Neural progenitor cell (in vitro differentiated cells): ENCODE results near the gene STK11IP. TPM values are rescaled to one million over a fixed set of nuclear protein-coding genes. Genes with fewer than 3 reads are reported as not detected.

Experiments
- DNase-seq: peaks from one replicate; pipeline ENCODE4 v3.0.0-alpha.2; 2016; ENCODE audit warnings: low spot score
- H2AFZ ChIP-seq: fragments of 200-600 bp; sonication (generic); replicated peaks from 2 replicates; pipeline ENCODE4 v1.6.1; 2016; ENCODE audit warnings: antibody characterized with exemption
- H3F3A ChIP-seq: fragments of 200-600 bp; sonication (generic); 2 replicates; pipeline ENCODE4 v1.6.1; 2016; ENCODE audit warnings: antibody characterized with exemption, low read depth
- H3K27ac ChIP-seq: fragments of 200-600 bp; sonication (generic); 2 replicates; pipeline ENCODE4 v1.5.1; 2016; ENCODE audit warnings: mild to moderate bottlenecking
- H3K27me3 ChIP-seq: fragments of 200-600 bp; sonication (generic); 2 replicates; pipeline ENCODE4 v1.6.1; 2016; ENCODE audit warnings: mild to moderate bottlenecking, moderate library complexity
- H3K36me3 ChIP-seq: fragments of 200-600 bp; sonication (generic); 2 replicates; pipeline ENCODE4 v1.5.1; 2016
- H3K4me1 ChIP-seq: fragments of 200-600 bp; sonication (generic); 2 replicates; pipeline ENCODE4 v1.6.1; 2016; ENCODE audit warnings: mixed run types
- H3K4me2 ChIP-seq: fragments of 200-600 bp; sonication (generic); 2 replicates; pipeline ENCODE4 v1.6.1; 2016
- H3K4me3 ChIP-seq: fragments of 200-600 bp; sonication (generic); 2 replicates; pipeline ENCODE4 v1.5.1; 2016
- H3K79me2 ChIP-seq: fragments of 200-600 bp; sonication (generic); 2 replicates; pipeline ENCODE4 v1.6.1; 2016; ENCODE audit warnings: low read depth
- H3K9ac ChIP-seq: fragments of 200-600 bp; sonication (generic); 2 replicates; pipeline ENCODE4 v1.6.1; 2016
- H3K9me3 ChIP-seq: fragments of 200-600 bp; sonication (generic); 2 replicates; pipeline ENCODE4 v1.5.1; 2016; ENCODE audit warnings: low read depth
- H4K20me1 ChIP-seq: fragments of 200-600 bp; sonication (generic); 2 replicates; pipeline ENCODE4 v1.6.1; 2016; ENCODE audit warnings: low read depth
- H3K27ac Mint-ChIP-seq: 3 replicates; pipeline ENCODE4 v1.8.0; 2021; ENCODE audit warnings: mixed read lengths
- H3K27me3 Mint-ChIP-seq: 2 replicates; pipeline ENCODE4 v1.8.0; 2022; ENCODE audit warnings: low read depth, mild to moderate bottlenecking, inconsistent platforms, moderate library complexity, mixed read lengths; ENCODE audit not compliant: insufficient read depth
- H3K36me3 Mint-ChIP-seq: 3 replicates; pipeline ENCODE4 v1.8.0; 2021; ENCODE audit warnings: mixed read lengths
- H3K4me1 Mint-ChIP-seq: 3 replicates; pipeline ENCODE4 v1.8.0; 2021; ENCODE audit warnings: mixed read lengths
- H3K4me3 Mint-ChIP-seq: 3 replicates; pipeline ENCODE4 v1.8.0; 2021; ENCODE audit warnings: mild to moderate bottlenecking, moderate library complexity, mixed read lengths
- H3K9me3 Mint-ChIP-seq: 3 replicates; pipeline ENCODE4 v1.8.0; 2020; ENCODE audit warnings: mixed read lengths
- EZH2 ChIP-seq: fragments of 200-600 bp; sonication (generic); IDR thresholded peaks from 2 replicates; pipeline ENCODE4 v1.6.1; 2017; ENCODE audit warnings: antibody characterized with exemption, mild to moderate bottlenecking, moderate library complexity
- EZH2phosphoT487 ChIP-seq: fragments of 200-600 bp; sonication (generic); IDR thresholded peaks from 2 replicates; pipeline ENCODE4 v1.6.1; 2017; ENCODE audit warnings: antibody characterized with exemption
- total RNA-seq: library from RNA; depleted of rRNA; stranded (reverse); fragments of >200 nt; gene quantifications from 2 replicates; pipeline ENCODE4 v1.2.3, GENCODE V29; 2015; ENCODE audit warnings: low replicate concordance
- TF ChIP-seq, protein P1 (sequence below): fragments of 200-600 bp; sonication (generic); IDR thresholded peaks from 2 replicates; pipeline ENCODE4 v1.5.1; 2017; ENCODE audit warnings: antibody characterized with exemption, mild to moderate bottlenecking

The STK11IP gene
- total RNA-seq, 1 donor from 2014 or later, result 16.8 TPM

- Mint-ChIP-seq H3K9me3 (no peaks in the 10 kb centered on the region), H3K36me3 (peaks cover 2% of the 10 kb centered on the region)
- DNase-seq, result no peak
Measured at GRCh38 chr2:219628235-219628985, 30.8 kb downstream of the STK11IP start.

GRCh38 chr2:219628986-219629901 lies 31.6 kb downstream of the STK11IP start:
- TF ChIP-seq EZH2, result no peak
- no peak for TF ChIP-seq EZH2phosphoT487
- TF ChIP-seq, protein P1, sequence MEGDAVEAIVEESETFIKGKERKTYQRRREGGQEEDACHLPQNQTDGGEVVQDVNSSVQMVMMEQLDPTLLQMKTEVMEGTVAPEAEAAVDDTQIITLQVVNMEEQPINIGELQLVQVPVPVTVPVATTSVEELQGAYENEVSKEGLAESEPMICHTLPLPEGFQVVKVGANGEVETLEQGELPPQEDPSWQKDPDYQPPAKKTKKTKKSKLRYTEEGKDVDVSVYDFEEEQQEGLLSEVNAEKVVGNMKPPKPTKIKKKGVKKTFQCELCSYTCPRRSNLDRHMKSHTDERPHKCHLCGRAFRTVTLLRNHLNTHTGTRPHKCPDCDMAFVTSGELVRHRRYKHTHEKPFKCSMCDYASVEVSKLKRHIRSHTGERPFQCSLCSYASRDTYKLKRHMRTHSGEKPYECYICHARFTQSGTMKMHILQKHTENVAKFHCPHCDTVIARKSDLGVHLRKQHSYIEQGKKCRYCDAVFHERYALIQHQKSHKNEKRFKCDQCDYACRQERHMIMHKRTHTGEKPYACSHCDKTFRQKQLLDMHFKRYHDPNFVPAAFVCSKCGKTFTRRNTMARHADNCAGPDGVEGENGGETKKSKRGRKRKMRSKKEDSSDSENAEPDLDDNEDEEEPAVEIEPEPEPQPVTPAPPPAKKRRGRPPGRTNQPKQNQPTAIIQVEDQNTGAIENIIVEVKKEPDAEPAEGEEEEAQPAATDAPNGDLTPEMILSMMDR, result no peak
- H3K4me1 ChIP-seq, result peaks cover 7% of the 10 kb centered on the region
- Mint-ChIP-seq H3K36me3 (peaks cover 2% of the 10 kb centered on the region), H3K9me3 (no peaks in the 10 kb centered on the region), H3K27ac (no peak overlapping the region), H3K4me1 (peaks cover 7% of the 10 kb centered on the region), H3K27me3 (peaks cover 9% of the 10 kb centered on the region), H3K4me3 (peak overlapping the region; percentile 79)
- H3K79me2 ChIP-seq, result no peaks in the 10 kb centered on the region
- H3K27me3 ChIP-seq, result peaks cover 45% of the 10 kb centered on the region
- H3K4me3 ChIP-seq, result no peak overlapping the region
- no peak overlapping the region for H3K27ac ChIP-seq
- no peaks in the 10 kb centered on the region for H3K36me3 ChIP-seq
- no peaks in the 10 kb centered on the region for H3K9me3 ChIP-seq
- H4K20me1 ChIP-seq, result peaks cover 5% of the 10 kb centered on the region
- no peak overlapping the region for H3K9ac ChIP-seq
- peaks cover 10% of the 10 kb centered on the region for H3F3A ChIP-seq
- no peak overlapping the region for H3K4me2 ChIP-seq
- DNase-seq, result no peak
- H2AFZ ChIP-seq, result no peak overlapping the region

More at GRCh38 chr2:219628235-219628985, 30.8 kb downstream of the STK11IP start:
- peak overlapping the region; percentile 93 for H3K4me3 ChIP-seq
- H3K9ac ChIP-seq, result no peak overlapping the region
- no peaks in the 10 kb centered on the region for H3K79me2 ChIP-seq
- peaks cover 7% of the 10 kb centered on the region for H3K4me1 ChIP-seq
- Mint-ChIP-seq H3K4me1 (peaks cover 7% of the 10 kb centered on the region), H3K4me3 (peak overlapping the region; percentile 79), H3K27me3 (peaks cover 9% of the 10 kb centered on the region), H3K27ac (no peak overlapping the region)
- TF ChIP-seq, protein P1, result no peak
- TF ChIP-seq EZH2, result no peak
- no peak for TF ChIP-seq EZH2phosphoT487
- peak overlapping the region; percentile 100 for H3K4me2 ChIP-seq
- H3K27ac ChIP-seq, result no peak overlapping the region
- H3K36me3 ChIP-seq, result no peaks in the 10 kb centered on the region
- no peaks in the 10 kb centered on the region for H3K9me3 ChIP-seq
- H4K20me1 ChIP-seq, result peaks cover 5% of the 10 kb centered on the region
- peaks cover 10% of the 10 kb centered on the region for H3F3A ChIP-seq
- H2AFZ ChIP-seq, result peak overlapping the region; percentile 96
- H3K27me3 ChIP-seq, result peaks cover 48% of the 10 kb centered on the region

DNA sequence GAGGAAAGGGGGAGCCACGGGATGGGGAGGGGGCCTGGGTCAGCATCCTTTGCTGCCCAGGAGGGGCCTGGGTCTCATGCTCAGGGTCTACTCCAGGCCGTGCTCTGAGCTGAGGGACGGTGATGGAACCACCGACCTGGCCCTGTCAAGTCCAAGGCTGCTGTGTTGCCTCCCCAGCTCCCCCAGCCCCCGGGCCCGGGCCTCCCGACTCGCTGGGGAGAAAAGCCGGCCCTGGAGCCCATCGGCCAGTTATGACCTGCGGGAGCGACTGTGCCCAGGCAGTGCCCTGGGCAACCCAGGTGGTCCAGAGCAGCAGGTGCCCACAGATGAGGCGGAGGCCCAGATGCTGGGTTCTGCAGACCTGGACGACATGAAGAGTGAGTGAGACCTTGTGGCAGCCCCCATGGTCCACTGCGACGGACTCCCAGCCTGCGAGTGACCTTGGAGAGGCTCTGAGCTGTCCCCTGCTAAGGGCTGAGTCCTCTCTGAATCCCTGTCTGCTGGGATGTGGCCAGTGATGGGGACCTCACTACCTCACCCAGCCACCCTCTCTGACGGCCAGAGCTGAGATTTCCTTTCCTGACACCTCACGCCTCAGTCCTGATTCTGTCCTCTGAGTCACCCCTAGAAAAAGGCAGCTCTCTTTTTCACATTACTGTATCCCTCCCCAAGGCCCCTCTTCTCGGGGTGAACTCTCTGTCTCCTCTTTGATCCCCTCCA lies 32.5 kb downstream of the STK11IP start:
- Mint-ChIP-seq H3K27ac (no peak overlapping the region), H3K4me1 (peaks cover 7% of the 10 kb centered on the region), H3K4me3 (peak overlapping the region; percentile 57), H3K27me3 (peaks cover 9% of the 10 kb centered on the region), H3K9me3 (no peaks in the 10 kb centered on the region), H3K36me3 (peaks cover 2% of the 10 kb centered on the region)
- no peaks in the 10 kb centered on the region for H3K79me2 ChIP-seq
- H3K36me3 ChIP-seq, result no peaks in the 10 kb centered on the region
- no peak overlapping the region for H3K9ac ChIP-seq
- no peak overlapping the region for H2AFZ ChIP-seq
- H3K9me3 ChIP-seq, result no peaks in the 10 kb centered on the region
- no peak for DNase-seq
- no peak for TF ChIP-seq EZH2
- TF ChIP-seq, protein P1, result no peak
- no peak for TF ChIP-seq EZH2phosphoT487
- H4K20me1 ChIP-seq, result peaks cover 5% of the 10 kb centered on the region
- H3K27me3 ChIP-seq, result peaks cover 36% of the 10 kb centered on the region
- H3K4me1 ChIP-seq, result peaks cover 7% of the 10 kb centered on the region
- no peak overlapping the region for H3K27ac ChIP-seq
- H3K4me2 ChIP-seq, result no peak overlapping the region
- no peak overlapping the region for H3K4me3 ChIP-seq
- peaks cover 10% of the 10 kb centered on the region for H3F3A ChIP-seq
